Stimulated activated CD4-positive, alpha-beta T cell treated with anti-CD3 and anti-CD28 coated beads, Interleukin-1b, Interleukin-23, amount 100 ng/mL, for 4 hours (primary cell): ENCODE measurements around the gene TP53AIP1.
"Not testable (repeated sequence)": the region's sequence is repeated elsewhere in the genome, so short reads cannot be mapped to it uniquely, and the experiment has no call there.

ENCODE experiments used
- DNase-seq, 2 donors: peaks; one replicate each; pipeline ENCODE4 v3.0.0-alpha.2; 2020; ENCODE audit warnings: low read depth in 2 of 2

TP53AIP1 gene

GRCh38 chr11:128926000-128926399 is 16.7 kb downstream of the TP53AIP1 start:
- no peak for DNase-seq

GRCh38 chr11:128925250-128925600 is 17.4 kb downstream of the TP53AIP1 start:
- no peak for DNase-seq

GRCh38 chr11:128924510-128925249 is 18.0 kb downstream of the TP53AIP1 start:
- no peak for DNase-seq

GRCh38 chr11:128924104-128924503 is 18.6 kb downstream of the TP53AIP1 start:
- DNase-seq, result no peak

GRCh38 chr11:128921793-128922192 is 20.9 kb downstream of the TP53AIP1 start:
- no peak for DNase-seq

GRCh38 chr11:128920666-128921065 is 22.0 kb downstream of the TP53AIP1 start:
- no peak for DNase-seq

- not testable (repeated sequence) for DNase-seq
Observed at GRCh38 chr11:128919635-128920034, 23.0 kb downstream of the TP53AIP1 start.

GRCh38 chr11:128919216-128919615 is 23.5 kb downstream of the TP53AIP1 start:
- no peak for DNase-seq

GRCh38 chr11:128917144-128917724 is 25.4 kb downstream of the TP53AIP1 start:
- DNase-seq, result no peak

GRCh38 chr11:128916681-128917080 is 26.0 kb downstream of the TP53AIP1 start:
- DNase-seq, result no peak

- no peak for DNase-seq
Observed at GRCh38 chr11:128916037-128916572, 26.6 kb downstream of the TP53AIP1 start.

- no peak for DNase-seq
Observed at GRCh38 chr11:128915149-128915521, 27.5 kb downstream of the TP53AIP1 start.

GRCh38 chr11:128914216-128915148 is 28.2 kb downstream of the TP53AIP1 start:
- DNase-seq, result no peak

GRCh38 chr11:128913806-128914205 is 28.9 kb downstream of the TP53AIP1 start:
- DNase-seq, result no peak

- DNase-seq, result no peak
Observed at GRCh38 chr11:128911701-128912100, 31.0 kb downstream of the TP53AIP1 start.

GRCh38 chr11:128911239-128911638 is 31.4 kb downstream of the TP53AIP1 start:
- no peak for DNase-seq

GRCh38 chr11:128910576-128910975 is 32.1 kb downstream of the TP53AIP1 start:
- DNase-seq, result no peak

GRCh38 chr11:128909438-128910125 is 33.1 kb downstream of the TP53AIP1 start:
- DNase-seq, result no peak

- DNase-seq, result no peak
Observed at GRCh38 chr11:128908391-128909246, 34.1 kb downstream of the TP53AIP1 start.

- DNase-seq, result no peak
Observed at GRCh38 chr11:128907585-128907984, 35.1 kb downstream of the TP53AIP1 start.
